Measurements from ENCODE around the gene NDUFV2. TPM values are rescaled to one million over a fixed set of nuclear protein-coding genes. Genes with fewer than 3 reads are reported as not detected.

Gene NDUFV2
- total RNA-seq, 2 experiments from 2014 or later, result 200 to 206 TPM

GRCh38 chr18:9135912-9136314, 33.4 kb downstream of the NDUFV2 start:
- Mint-ChIP-seq H3K4me3 (peak overlapping the region; percentile 96), H3K9me3 (ENCODE audit: insufficient read depth) (no peaks in the 10 kb centered on the region), H3K27ac (peak overlapping the region; percentile 99), H3K27me3 (ENCODE audit: low read depth) (no peaks in the 10 kb centered on the region), H3K36me3 (ENCODE audit: low read depth) (peaks cover 44% of the 10 kb centered on the region), H3K4me1 (ENCODE audit: low read depth) (peaks cover 49% of the 10 kb centered on the region)
- ChIA-PET CTCF (interaction anchor here (1.0 to 7.0 kb wide), 7 partner anchors 10 to 62 kb away, joined by 3 to 49 read pairs (median 6); partner anchors contain the start of gene NDUFV2), POLR2A (interaction anchor here (0.9 to 10.9 kb wide), 7 partner anchors 10 to 62 kb away, joined by 10 to 230 read pairs (median 18); partner anchors contain the start of gene NDUFV2)
- ATAC-seq (peak; percentile 28), DNase-seq (no peak)

DNA sequence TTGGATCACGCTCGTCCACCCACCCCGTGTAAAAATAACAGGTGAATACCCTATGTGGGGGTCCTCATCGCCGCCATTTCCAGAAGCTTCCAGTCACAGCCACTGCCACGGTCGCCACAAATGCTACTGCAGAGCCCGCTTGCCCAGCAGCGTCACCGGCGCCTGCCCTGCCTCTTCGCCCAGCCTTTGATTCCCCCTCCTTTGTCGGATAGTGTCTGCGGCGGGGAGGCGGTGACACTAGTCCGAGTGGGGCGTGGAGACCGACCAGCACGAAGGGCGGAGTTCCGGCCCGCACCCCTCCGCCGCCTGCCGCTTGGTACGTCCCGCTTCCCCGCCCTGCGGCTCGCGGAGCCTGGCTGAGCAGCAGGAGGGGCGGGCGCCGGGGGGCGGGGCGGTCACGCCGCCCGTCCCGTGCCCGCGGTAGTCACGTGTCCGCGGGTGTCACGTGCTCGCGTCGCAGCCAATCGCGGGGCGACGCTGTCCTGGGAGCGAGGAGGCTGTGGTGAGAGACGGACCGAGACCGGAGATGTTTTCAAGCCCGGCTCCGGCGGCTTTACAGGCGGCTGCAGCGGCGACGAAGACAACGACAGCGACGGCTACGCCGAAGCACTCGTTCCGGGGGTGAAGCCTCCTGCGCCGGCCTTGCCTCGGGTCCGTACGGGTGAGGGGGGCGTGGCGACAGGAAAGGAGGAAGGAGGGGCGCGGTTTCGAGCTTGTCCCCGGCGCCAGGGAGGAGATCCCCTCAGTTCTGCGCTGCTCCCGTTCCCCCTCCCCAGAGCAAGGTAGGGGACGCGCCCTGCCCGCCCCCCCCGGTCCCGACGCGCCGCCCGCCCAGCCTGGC, 34.0 kb downstream of the NDUFV2 start, which contains the start of gene ANKRD12:
TSS of gene ANKRD12 (plus strand) at position 467 of the 841 bp plus-strand sequence. CDS start 45,652 bp downstream, outside the sequence.
- POLR2A ChIA-PET, result interaction anchor here (0.7 to 10.9 kb wide), 17 partner anchors 8 to 198 kb away, joined by 3 to 230 read pairs (median 11); partner anchors contain the start of genes NDUFV2 and TWSG1
- DNase-seq, result peak; percentile 98
- ATAC-seq, result peak; percentile 77
- Mint-ChIP-seq H3K4me3 (peak within 1 kb of the TSS; percentile 96), H3K9me3 (ENCODE audit: insufficient read depth) (no peaks in the 10 kb centered on the region), H3K27ac (peak within 1 kb of the TSS; percentile 99), H3K4me1 (ENCODE audit: low read depth) (peaks cover 56% of the 10 kb centered on the region), H3K36me3 (ENCODE audit: low read depth) (peaks cover 47% of the 10 kb centered on the region), H3K27me3 (ENCODE audit: low read depth) (no peaks in the 10 kb centered on the region)
- CTCF ChIA-PET, result interaction anchor here (1.0 to 7.0 kb wide), 10 partner anchors 10 to 63 kb away, joined by 3 to 49 read pairs (median 4); partner anchors contain the start of gene NDUFV2

DNA sequence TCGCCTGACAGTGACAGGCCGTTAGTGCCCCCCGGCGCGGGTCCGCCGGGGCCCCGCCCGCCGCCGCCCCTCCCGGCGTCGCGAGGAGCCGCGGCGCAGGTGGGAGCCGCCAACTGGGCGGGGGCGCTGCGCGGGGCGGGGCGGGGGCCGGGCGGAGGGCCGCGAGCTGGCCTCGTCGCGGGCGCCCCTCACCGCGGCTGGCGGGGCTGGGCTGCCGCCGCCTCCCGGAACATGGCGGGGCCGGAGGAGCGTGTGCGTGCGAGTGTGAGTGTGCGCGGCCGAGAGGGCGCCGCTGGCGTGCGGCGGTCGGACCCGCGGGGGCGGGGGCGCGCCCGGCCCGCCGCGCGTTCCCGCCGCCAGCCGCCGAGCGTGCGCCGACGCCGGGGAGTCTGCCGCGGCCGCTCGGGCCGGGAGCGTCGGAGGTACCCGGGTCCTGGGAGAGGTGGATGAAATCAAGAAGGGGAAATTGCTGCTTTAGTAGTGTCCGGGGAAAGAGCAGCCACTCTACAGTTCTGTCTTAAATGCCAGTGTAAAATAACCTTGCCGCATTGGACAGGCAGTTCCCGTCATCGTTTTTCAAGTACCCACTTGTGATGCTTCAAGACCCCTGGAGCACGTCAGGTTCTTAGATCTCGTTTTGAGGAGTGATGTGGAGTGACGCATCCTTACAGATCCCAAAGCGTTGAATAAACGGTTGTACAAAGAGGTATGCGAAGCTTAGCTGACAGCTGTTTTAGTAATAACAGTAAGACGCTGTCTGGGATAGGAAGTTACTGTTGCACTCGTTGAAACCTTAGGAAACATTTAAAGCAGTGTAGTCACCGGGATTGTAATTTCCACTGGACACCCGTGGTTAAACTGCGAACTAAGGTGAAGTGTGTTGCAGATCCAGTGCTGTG, 34.9 kb downstream of the NDUFV2 start:
- peak overlapping the region; percentile 92 for H3K4me3 Mint-ChIP-seq
- H3K9me3 Mint-ChIP-seq (ENCODE audit: insufficient read depth), result no peaks in the 10 kb centered on the region
- H3K27me3 Mint-ChIP-seq (ENCODE audit: low read depth), result no peaks in the 10 kb centered on the region
- DNase-seq, result peak; percentile 71
- peak overlapping the region; percentile 96 for H3K27ac Mint-ChIP-seq
- ChIA-PET CTCF (interaction anchor here (1.0 to 7.0 kb wide), 11 partner anchors 10 to 64 kb away, joined by 3 to 49 read pairs (median 6); partner anchors contain the start of gene NDUFV2), POLR2A (interaction anchor here (0.6 to 10.9 kb wide), 18 partner anchors 9 to 338 kb away, joined by 3 to 230 read pairs (median 8); partner anchors contain the start of genes NDUFV2 and TWSG1)
- ATAC-seq, result peak; percentile 52
- H3K4me1 Mint-ChIP-seq (ENCODE audit: low read depth), result peaks cover 64% of the 10 kb centered on the region
- H3K36me3 Mint-ChIP-seq (ENCODE audit: low read depth), result peaks cover 43% of the 10 kb centered on the region

DNA sequence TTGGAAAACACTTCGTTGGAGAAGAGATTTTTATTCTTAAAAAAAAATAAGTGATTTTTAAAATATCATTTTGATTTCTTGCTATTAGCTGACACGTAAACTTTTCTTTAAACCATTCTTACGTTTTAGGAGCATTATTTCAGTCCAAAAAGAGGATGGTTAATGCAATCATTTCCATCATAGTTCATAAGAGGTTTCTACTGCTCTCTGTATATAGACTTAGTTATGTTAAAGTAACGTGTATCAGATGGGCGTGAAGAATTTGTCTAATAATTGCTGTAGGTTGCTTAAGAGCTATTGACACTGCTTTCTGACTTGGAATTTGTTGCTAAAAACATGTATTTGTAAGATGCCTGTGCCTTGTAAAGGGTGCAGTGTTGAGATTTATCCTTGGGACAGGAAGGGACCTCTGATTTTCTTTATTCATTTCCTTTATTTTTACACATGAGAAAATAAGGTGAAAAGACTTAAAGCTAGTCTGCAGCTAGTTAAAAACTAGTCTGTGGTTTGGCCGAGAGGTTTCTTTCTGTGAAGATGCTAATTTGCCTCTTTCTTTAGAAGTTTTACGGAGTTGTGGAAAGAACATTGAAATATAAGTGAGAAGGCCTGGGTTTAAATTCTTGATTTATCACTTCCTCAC, 37.0 kb downstream of the NDUFV2 start:
- DNase-seq (no peak), ATAC-seq (no peak)
- no peaks in the 10 kb centered on the region for H3K27me3 Mint-ChIP-seq (ENCODE audit: low read depth)
- ChIA-PET POLR2A (interaction anchor here (0.9 to 10.9 kb wide), 6 partner anchors 8 to 57 kb away, joined by 3 to 230 read pairs (median 14); partner anchors contain the start of gene NDUFV2), CTCF (interaction anchor here (0.7 to 7.0 kb wide), 7 partner anchors 30 to 151 kb away, joined by 3 to 49 read pairs (median 9); partner anchors contain the start of gene NDUFV2)
- peak overlapping the region; percentile 83 for H3K27ac Mint-ChIP-seq
- peaks cover 44% of the 10 kb centered on the region for H3K36me3 Mint-ChIP-seq (ENCODE audit: low read depth)
- H3K9me3 Mint-ChIP-seq (ENCODE audit: insufficient read depth), result no peaks in the 10 kb centered on the region
- H3K4me1 Mint-ChIP-seq (ENCODE audit: low read depth), result peaks cover 71% of the 10 kb centered on the region
- peak overlapping the region; percentile 73 for H3K4me3 Mint-ChIP-seq

DNA sequence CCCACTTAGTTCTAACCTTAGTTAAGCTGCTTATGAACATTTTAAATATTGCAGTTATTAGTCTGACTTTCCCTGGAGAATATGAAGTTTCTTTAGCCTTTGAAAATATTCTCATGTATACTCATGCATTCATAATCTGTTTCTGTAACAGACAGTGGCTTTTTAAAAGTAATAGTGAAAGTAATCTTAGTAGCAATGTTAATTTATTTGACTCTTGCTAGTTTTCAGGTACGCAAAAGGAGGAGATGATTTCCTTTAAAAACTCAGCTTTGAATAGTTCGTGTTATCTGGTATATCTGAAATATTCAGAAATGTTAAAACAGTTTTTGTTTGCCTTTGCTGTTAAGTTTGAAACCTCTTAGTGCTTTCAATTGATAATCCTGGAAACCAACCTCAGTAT, 37.9 kb downstream of the NDUFV2 start:
- ChIA-PET POLR2A (interaction anchor here (0.7 to 10.9 kb wide), 4 partner anchors 23 to 529 kb away, joined by 3 to 230 read pairs (median 32); partner anchors contain the start of gene NDUFV2), CTCF (interaction anchor here (0.9 to 7.0 kb wide), 6 partner anchors 31 to 67 kb away, joined by 3 to 49 read pairs (median 14); partner anchors contain the start of gene NDUFV2)
- Mint-ChIP-seq H3K27ac (peak overlapping the region; percentile 83), H3K9me3 (ENCODE audit: insufficient read depth) (no peaks in the 10 kb centered on the region), H3K4me1 (ENCODE audit: low read depth) (peaks cover 70% of the 10 kb centered on the region), H3K36me3 (ENCODE audit: low read depth) (peaks cover 44% of the 10 kb centered on the region), H3K4me3 (peak overlapping the region; percentile 73), H3K27me3 (ENCODE audit: low read depth) (no peaks in the 10 kb centered on the region)
- ATAC-seq (no peak), DNase-seq (no peak)

DNA sequence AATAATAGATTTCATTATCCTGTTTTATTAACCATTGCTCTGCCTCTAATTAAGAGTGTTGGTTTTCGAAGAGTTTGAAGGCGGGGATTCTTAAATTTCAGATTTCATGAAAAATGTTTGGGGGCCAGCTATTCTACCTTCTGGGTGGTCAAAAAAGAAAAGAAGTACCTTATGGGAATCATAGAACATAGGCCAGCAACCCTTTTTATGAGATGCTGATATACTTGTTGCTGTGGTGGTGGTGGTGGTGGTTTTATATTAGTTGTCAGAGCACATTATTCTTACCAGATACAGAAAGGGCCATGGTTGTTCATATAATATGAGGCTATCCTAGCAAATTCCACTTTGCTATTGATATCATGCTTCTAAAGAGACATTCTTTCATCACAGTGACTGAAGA, 38.5 kb downstream of the NDUFV2 start:
- CTCF ChIA-PET, result interaction anchor here (0.7 to 7.0 kb wide), 7 partner anchors 32 to 153 kb away, joined by 3 to 49 read pairs (median 13); partner anchors contain the start of gene NDUFV2
- Mint-ChIP-seq H3K36me3 (ENCODE audit: low read depth) (peaks cover 39% of the 10 kb centered on the region), H3K9me3 (ENCODE audit: insufficient read depth) (no peaks in the 10 kb centered on the region), H3K4me3 (peak overlapping the region; percentile 73), H3K4me1 (ENCODE audit: low read depth) (peaks cover 70% of the 10 kb centered on the region), H3K27ac (peak overlapping the region; percentile 82), H3K27me3 (ENCODE audit: low read depth) (no peaks in the 10 kb centered on the region)
- POLR2A ChIA-PET, result interaction anchor here (10.9 kb wide), 1 partner anchor 40 kb away, joined by 230 read pairs; the partner anchor contains the start of gene NDUFV2
- no peak for DNase-seq
- ATAC-seq, result no peak

GRCh38 chr18:9146224-9146623, 43.7 kb downstream of the NDUFV2 start:
- Mint-ChIP-seq H3K9me3 (ENCODE audit: insufficient read depth) (no peaks in the 10 kb centered on the region), H3K4me3 (no peak overlapping the region), H3K27me3 (ENCODE audit: low read depth) (no peaks in the 10 kb centered on the region), H3K4me1 (ENCODE audit: low read depth) (peaks cover 76% of the 10 kb centered on the region), H3K27ac (peak overlapping the region; percentile 32), H3K36me3 (ENCODE audit: low read depth) (peaks cover 18% of the 10 kb centered on the region)
- POLR2A ChIA-PET, result interaction anchor here (0.6 kb wide), 1 partner anchor 371 kb away, joined by 5 read pairs; no protein-coding TSS in a partner anchor
- CTCF ChIA-PET, result interaction anchor here (1.0 to 2.5 kb wide), 4 partner anchors 8 to 72 kb away, joined by 3 to 35 read pairs (median 8); no protein-coding TSS in a partner anchor
- ATAC-seq, result no peak
- DNase-seq, result no peak

- peak; percentile 74 for ATAC-seq
- Mint-ChIP-seq H3K4me1 (ENCODE audit: low read depth) (peaks cover 75% of the 10 kb centered on the region), H3K4me3 (peak overlapping the region; percentile 1), H3K27ac (peak overlapping the region; percentile 69), H3K36me3 (ENCODE audit: low read depth) (peaks cover 12% of the 10 kb centered on the region), H3K27me3 (ENCODE audit: low read depth) (no peaks in the 10 kb centered on the region), H3K9me3 (ENCODE audit: insufficient read depth) (no peaks in the 10 kb centered on the region)
- CTCF ChIA-PET, result interaction anchor here (0.9 to 2.5 kb wide), 13 partner anchors 9 to 451 kb away, joined by 3 to 35 read pairs (median 5); no protein-coding TSS in a partner anchor
- POLR2A ChIA-PET, result interaction anchor here (1.0 to 1.3 kb wide), 4 partner anchors 9 to 51 kb away, joined by 3 read pairs; no protein-coding TSS in a partner anchor
- peak; percentile 61 for DNase-seq
These were observed 45.1 kb downstream of the NDUFV2 start for GRCh38 chr18:9147440-9148202.

GRCh38 chr18:9148203-9148552, 45.7 kb downstream of the NDUFV2 start:
- CTCF ChIA-PET, result interaction anchor here (0.9 to 2.5 kb wide), 13 partner anchors 8 to 452 kb away, joined by 3 to 35 read pairs (median 5); no protein-coding TSS in a partner anchor
- no peak overlapping the region for H3K4me3 Mint-ChIP-seq
- ATAC-seq, result no peak

More at GRCh38 chr18:9148203-9148552, 45.7 kb downstream of the NDUFV2 start:
- Mint-ChIP-seq H3K27me3 (ENCODE audit: low read depth) (no peaks in the 10 kb centered on the region), H3K9me3 (ENCODE audit: insufficient read depth) (no peaks in the 10 kb centered on the region), H3K36me3 (ENCODE audit: low read depth) (peaks cover 11% of the 10 kb centered on the region), H3K27ac (peak overlapping the region; percentile 69), H3K4me1 (ENCODE audit: low read depth) (peaks cover 75% of the 10 kb centered on the region)
- DNase-seq, result no peak
- POLR2A ChIA-PET, result interaction anchor here (1.0 to 1.3 kb wide), 3 partner anchors 9 to 39 kb away, joined by 3 read pairs; no protein-coding TSS in a partner anchor
